ENCODE results near the gene GRIA1.

GRIA1 gene

DNA sequence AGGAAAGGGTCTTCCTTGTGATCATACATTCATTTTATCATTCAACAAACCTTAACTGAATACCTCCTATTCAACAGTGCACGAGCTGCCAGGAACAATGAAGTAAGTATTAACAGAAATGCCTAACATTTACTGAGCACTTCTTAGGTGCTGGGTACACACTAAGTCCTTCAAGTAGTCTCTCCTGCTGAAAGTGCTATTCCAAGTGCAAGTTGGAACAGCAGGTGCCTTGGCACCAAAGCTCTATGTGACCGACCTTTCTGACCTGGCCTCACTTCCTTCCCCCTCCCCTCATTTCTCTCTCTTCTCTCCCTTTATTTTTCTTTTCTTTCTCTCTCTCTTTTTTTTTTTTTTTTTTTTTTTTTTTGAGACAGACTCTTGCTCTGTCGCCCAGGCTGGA is 94.5 kb downstream of the GRIA1 start:
- Histone ChIP-seq H3K36me3 (replicated peaks; ENCODE audit: insufficient read depth, low read length) (no peaks in the 10 kb centered on the region), H2AFZ (ENCODE audit: low read length) (no peak overlapping the region), H3K79me2 (ENCODE audit: low read length) (no peaks in the 10 kb centered on the region), H3K4me2 (ENCODE audit: low read depth, low read length) (no peak overlapping the region), H3K4me1 (ENCODE audit: low read length) (no peaks in the 10 kb centered on the region), H4K20me1 (ENCODE audit: insufficient read depth, low read length) (no peaks in the 10 kb centered on the region), H3K9me3 (replicated peaks; ENCODE audit: insufficient read depth, low read length) (no peaks in the 10 kb centered on the region), H3F3A (ENCODE audit: insufficient read depth, low read length) (no peaks in the 10 kb centered on the region), H3K9ac (ENCODE audit: low read length) (no peak overlapping the region), H3K27me3 (replicated peaks; ENCODE audit: insufficient read depth, low read length) (no peaks in the 10 kb centered on the region), H3K4me3 (ENCODE audit: low read length) (no peak overlapping the region), H3K9me2 (replicated peaks; ENCODE audit: insufficient read depth, low read length) (no peaks in the 10 kb centered on the region), H3K27ac (ENCODE audit: low read length) (no peak overlapping the region)
- no peak for DNase-seq
- TF ChIP-seq CTCF (IDR thresholded peaks at IDR 0.05; ENCODE audit: low read length) (no peak), EZH2phosphoT487 (IDR thresholded peaks at IDR 0.05; ENCODE audit: low read length) (no peak), EZH2 (optimal IDR thresholded peaks at IDR 0.05; ENCODE audit: low read depth, low read length) (no peak)

GRCh38 chr5:153585622-153586277 is 95.3 kb downstream of the GRIA1 start:
- Histone ChIP-seq H3K4me1 (ENCODE audit: low read length) (no peaks in the 10 kb centered on the region), H3K79me2 (ENCODE audit: low read length) (no peaks in the 10 kb centered on the region), H3K9me3 (replicated peaks; ENCODE audit: insufficient read depth, low read length) (no peaks in the 10 kb centered on the region), H3K9ac (ENCODE audit: low read length) (no peak overlapping the region), H4K20me1 (ENCODE audit: insufficient read depth, low read length) (no peaks in the 10 kb centered on the region), H3K27ac (ENCODE audit: low read length) (no peak overlapping the region), H3K4me3 (ENCODE audit: low read length) (no peak overlapping the region), H3K9me2 (replicated peaks; ENCODE audit: insufficient read depth, low read length) (no peaks in the 10 kb centered on the region), H2AFZ (ENCODE audit: low read length) (no peak overlapping the region), H3K36me3 (replicated peaks; ENCODE audit: insufficient read depth, low read length) (no peaks in the 10 kb centered on the region), H3K27me3 (replicated peaks; ENCODE audit: insufficient read depth, low read length) (no peaks in the 10 kb centered on the region), H3K4me2 (ENCODE audit: low read depth, low read length) (no peak overlapping the region), H3F3A (ENCODE audit: insufficient read depth, low read length) (no peaks in the 10 kb centered on the region)
- no peak for DNase-seq
- TF ChIP-seq EZH2 (optimal IDR thresholded peaks at IDR 0.05; ENCODE audit: low read depth, low read length) (no peak), EZH2phosphoT487 (IDR thresholded peaks at IDR 0.05; ENCODE audit: low read length) (no peak), CTCF (IDR thresholded peaks at IDR 0.05; ENCODE audit: low read length) (no peak)

GRCh38 chr5:153592081-153592480 is 101.6 kb downstream of the GRIA1 start:
- Histone ChIP-seq H3K4me1 (ENCODE audit: low read length) (peaks cover 45% of the 10 kb centered on the region), H3F3A (ENCODE audit: insufficient read depth, low read length) (no peaks in the 10 kb centered on the region), H3K4me2 (ENCODE audit: low read depth, low read length) (0 out of 2 replicates have a peak overlapping the region, but pooled peaks have one; percentile 1), H3K27ac (ENCODE audit: low read length) (no peak overlapping the region), H2AFZ (ENCODE audit: low read length) (0 out of 2 replicates have a peak overlapping the region, but pooled peaks have one; percentile 3), H3K27me3 (replicated peaks; ENCODE audit: insufficient read depth, low read length) (no peaks in the 10 kb centered on the region), H3K79me2 (ENCODE audit: low read length) (no peaks in the 10 kb centered on the region), H3K36me3 (replicated peaks; ENCODE audit: insufficient read depth, low read length) (no peaks in the 10 kb centered on the region), H3K9me3 (replicated peaks; ENCODE audit: insufficient read depth, low read length) (no peaks in the 10 kb centered on the region), H4K20me1 (ENCODE audit: insufficient read depth, low read length) (no peaks in the 10 kb centered on the region), H3K9me2 (replicated peaks; ENCODE audit: insufficient read depth, low read length) (no peaks in the 10 kb centered on the region), H3K9ac (ENCODE audit: low read length) (no peak overlapping the region), H3K4me3 (ENCODE audit: low read length) (no peak overlapping the region)
- no peak for TF ChIP-seq EZH2 (optimal IDR thresholded peaks at IDR 0.05; ENCODE audit: low read depth, low read length)
- TF ChIP-seq CTCF (IDR thresholded peaks at IDR 0.05; ENCODE audit: low read length): no peak
- no peak for TF ChIP-seq EZH2phosphoT487 (IDR thresholded peaks at IDR 0.05; ENCODE audit: low read length)
- DNase-seq: no peak

Data from MM.1S (cell line).